Mucosa of rectum (tissue), 2 donors: ENCODE results near the gene DYNC2LI1.

Source experiments
- H3K27ac ChIP-seq, 2 donors: one replicate each; pipeline ENCODE4 v1.7.0; 2013; ENCODE audit warnings: inconsistent platforms in 2 of 2, low read depth in 2 of 2, low read length in 2 of 2
- H3K27me3 ChIP-seq, 2 donors: one replicate each; pipeline ENCODE4 v1.7.0; 2013; ENCODE audit warnings: low read length in 2 of 2; ENCODE audit not compliant: control insufficient read depth in 2 of 2, insufficient read depth in 2 of 2
- H3K36me3 ChIP-seq, 2 donors: one replicate each; pipeline ENCODE4 v1.7.0; 2013; ENCODE audit warnings: low read length in 2 of 2; ENCODE audit not compliant: control insufficient read depth in 2 of 2, insufficient read depth in 2 of 2
- H3K4me1 ChIP-seq, 2 donors: one replicate each; pipeline ENCODE4 v1.7.0; 2013; ENCODE audit warnings: low read length in 2 of 2, mild to moderate bottlenecking in 1 of 2; ENCODE audit not compliant: control insufficient read depth in 2 of 2, insufficient read depth in 2 of 2
- H3K4me3 ChIP-seq, 2 donors: one replicate each; pipeline ENCODE4 v1.7.0; 2013; ENCODE audit warnings: low read length in 2 of 2
- H3K9ac ChIP-seq, 2 donors: one replicate each; pipeline ENCODE4 v1.7.0; 2013; ENCODE audit warnings: low read length in 2 of 2, low read depth in 1 of 2, mild to moderate bottlenecking in 1 of 2
- H3K9me3 ChIP-seq, 2 donors: one replicate each; pipeline ENCODE4 v1.7.0; 2013; ENCODE audit warnings: low read length in 2 of 2; ENCODE audit not compliant: control insufficient read depth in 2 of 2
- donor health status: healthy.
- donor health status: Normal muscosa, but diverticular disease.

Gene DYNC2LI1

GRCh38 chr2:43855292-43855691 is 81.5 kb downstream of the DYNC2LI1 start:
- H3K36me3 ChIP-seq: no peaks in the 10 kb centered on the region
- no peaks in the 10 kb centered on the region for H3K4me1 ChIP-seq
- H3K27ac ChIP-seq: no peak overlapping the region
- H3K27me3 ChIP-seq: peaks cover 0 to 6% of the 10 kb centered on the region in 2 donors
- H3K4me3 ChIP-seq: no peak overlapping the region
- no peaks in the 10 kb centered on the region for H3K9me3 ChIP-seq
- no peak overlapping the region for H3K9ac ChIP-seq
